ENCODE measurements around the gene TPRG1. TPM values are rescaled to one million over a fixed set of nuclear protein-coding genes. Genes with fewer than 3 reads are reported as not detected.
A peak's percentile ranks its signal among the peaks of the same experiment; 100 is the strongest.

The TPRG1 gene
- polyA plus RNA-seq, 12 donors, result 1.9 to 4.3 (median 2.9) TPM; not detected in 2

DNA sequence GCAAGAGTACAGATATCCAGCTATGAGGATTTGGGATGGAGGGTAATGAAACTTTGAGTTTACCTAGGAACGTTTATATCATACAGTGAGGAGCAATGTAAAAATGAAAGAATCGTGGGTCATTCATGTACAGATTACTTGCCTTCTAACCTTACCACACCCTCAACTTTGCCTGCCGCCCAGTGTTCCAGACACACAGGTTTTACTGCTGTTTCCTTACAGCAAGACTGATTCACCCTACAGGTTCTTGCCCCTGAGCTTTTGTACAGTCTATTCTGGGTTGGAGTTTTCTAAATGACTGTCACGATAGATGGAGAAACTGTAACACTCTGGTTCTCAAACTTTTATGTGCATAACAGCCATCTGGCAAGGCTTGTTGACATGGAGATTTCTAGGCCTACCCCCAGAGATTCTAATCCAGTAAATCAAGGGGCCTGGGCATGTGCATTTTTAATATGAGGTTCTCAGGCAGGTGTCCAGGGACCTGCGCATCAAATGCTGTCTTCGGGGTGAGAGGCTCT is 6.6 kb upstream of the TPRG1 start:
- no peak for DNase-seq

DNA sequence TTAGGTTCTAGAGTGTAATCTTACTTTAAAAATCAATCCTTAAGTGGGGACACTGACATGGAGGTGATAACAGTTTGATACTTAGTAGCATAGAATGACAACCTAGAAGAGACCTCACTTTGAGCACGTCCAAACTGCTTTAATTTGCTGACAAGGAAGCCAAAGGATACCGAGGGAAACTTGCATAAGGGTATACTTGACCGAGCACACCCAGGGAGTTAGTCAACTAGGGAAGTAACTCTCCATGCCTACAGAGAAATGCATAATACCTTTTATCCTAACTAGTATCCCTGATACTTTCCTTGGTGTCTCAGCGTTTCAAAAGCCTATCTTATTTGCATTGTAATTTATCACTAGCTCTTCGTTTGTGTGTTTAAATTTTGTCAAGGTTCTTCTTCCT is 5.5 kb upstream of the TPRG1 start:
- no peak for DNase-seq

DNA sequence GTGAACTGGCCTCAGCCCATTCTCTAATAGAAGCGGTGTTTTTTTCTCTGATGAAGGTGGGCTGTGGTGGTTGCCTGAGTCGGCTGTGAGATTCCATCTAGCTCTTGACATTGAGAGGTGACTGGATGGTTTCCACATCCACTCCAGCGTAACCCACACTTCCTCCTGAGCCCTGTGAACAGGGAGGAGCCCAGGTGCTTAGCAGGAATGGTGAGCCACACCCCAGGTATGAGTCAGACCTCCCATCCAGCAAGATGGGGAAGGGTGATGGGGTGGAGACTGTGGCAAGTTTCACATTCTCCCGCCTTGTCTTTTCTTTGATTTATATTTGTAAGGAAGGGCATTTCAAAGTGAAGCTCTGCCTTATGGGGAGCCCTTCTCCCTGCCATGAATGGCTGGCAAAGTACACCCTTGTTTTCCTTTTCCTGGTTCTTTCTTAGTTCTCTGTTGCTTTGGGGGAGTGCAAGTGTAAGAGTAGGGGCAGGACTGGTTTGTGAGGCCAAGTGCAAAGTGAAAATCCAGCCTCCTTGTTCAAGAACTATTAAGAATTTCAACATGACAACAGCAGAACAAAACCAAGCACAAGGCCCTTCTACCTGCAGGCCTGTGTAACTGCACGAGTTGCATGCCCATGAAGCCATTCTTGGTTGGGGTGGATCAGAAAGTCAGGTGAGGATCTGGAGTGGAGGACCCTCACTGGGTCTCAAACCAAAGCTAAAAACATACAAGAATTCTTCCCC is 4.6 kb upstream of the TPRG1 start:
- DNase-seq, result no peak

DNA sequence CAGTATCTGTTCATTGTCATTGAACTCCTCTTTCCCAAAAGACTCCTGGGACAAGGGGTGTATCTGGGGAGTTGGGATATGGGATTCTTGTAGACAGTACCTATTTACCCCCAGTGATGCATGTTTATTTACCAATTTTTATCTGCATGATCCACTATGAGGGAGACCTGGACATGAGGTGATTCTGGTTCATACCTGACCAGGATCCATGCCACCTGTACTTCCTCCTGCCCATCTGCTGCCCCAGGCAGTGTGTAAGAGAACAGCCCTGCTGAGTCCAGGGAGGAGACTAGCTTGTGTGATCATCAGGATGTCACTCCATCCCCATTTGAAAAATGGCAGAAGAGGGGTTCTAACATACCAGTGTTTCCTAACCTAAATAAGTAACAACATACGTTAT is 3.1 kb upstream of the TPRG1 start:
- no peak for DNase-seq

DNA sequence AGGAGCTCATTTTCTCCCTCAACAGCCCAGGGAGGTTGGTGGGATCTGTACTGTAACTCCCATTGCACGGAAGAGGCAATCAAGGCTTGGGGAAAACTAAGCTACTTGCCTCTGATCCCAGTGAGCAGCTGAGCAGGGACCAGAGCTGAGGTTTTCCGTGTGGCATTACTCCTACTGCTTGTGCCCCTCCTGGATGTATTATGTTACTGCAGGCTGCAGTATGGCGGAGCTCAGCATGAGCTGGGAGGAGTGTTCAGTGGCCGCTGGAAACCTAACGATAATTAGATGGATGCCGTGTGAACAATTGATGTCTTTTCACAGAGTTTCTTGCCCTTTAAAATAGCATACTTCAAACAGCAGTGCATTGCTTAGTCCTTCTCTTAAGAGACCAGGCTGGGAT is 2.0 kb upstream of the TPRG1 start:
- DNase-seq, result no peak

DNA sequence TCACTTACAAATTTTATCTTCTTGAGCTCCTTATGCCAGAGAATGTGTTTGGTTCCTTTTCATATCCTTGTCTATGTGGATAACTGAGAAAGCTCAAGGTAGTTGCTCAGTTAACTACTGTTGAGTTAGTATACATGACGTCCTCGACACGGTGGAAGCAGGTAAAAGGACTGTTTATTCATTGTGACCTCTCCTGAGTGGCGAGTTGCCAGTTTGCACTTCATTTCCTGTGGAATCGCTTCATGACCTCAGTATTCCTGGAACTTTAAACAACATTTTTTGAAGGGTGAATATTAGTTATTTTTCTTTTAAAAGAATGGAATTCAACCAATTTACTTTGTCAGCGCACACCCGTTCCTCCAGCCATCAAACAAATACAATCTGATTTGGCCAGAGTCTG is 1.2 kb upstream of the TPRG1 start:
- DNase-seq, result no peak

DNA sequence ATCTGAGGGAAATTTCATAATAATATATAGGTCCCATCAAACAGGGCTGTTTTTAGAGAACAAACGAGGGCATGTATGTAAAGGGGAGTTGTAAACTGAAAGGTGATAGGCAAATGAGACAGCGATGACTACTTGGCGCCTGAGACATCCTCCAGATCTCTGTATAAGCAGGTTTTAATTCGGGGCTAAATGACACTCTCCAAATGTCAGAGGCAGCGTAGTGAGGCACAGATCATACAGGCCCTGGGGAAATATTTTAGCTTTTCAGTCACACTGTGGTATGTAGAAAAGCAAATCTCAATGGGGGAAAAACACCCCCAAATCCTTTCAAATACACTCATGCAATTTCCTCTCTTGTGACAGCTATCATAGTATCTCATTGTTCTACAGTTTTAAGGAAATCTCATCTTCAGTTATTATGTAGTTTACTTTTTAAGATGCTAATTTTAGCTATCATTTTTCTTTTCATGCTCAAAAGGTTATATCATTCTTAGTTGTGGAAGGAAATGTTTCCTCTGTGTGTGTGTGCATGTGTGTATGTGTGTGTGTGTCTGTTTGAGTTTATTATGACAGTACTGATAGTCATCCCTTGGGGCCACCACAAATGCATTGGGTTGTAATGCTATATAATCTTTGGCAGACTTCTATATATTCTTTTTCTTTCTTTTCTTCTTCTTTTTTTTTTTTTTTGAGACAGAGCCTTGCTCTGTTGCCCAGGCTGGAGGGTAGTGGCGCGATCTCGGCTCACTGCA is 1.1 kb downstream of the TPRG1 start:
- no peak for DNase-seq

DNA sequence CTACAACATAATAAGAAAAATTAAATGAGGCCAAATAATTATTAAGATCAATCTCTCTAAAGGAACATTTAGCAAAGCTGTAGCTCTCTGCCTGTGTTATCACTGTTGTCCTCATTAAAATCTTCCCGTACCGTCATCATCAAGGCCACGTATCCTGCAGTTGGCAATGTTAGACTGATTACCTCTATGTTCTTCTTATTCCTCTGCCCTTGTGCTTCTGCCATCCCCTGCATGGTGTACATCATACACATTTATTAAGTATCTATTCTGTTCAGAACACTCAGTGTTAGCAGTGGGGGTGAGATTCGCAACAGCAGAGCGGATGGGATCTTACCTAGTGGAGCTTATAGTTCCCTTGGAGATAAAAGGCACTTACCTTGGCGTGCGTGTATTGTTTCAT is 12.8 kb downstream of the TPRG1 start:
- DNase-seq, result no peak

DNA sequence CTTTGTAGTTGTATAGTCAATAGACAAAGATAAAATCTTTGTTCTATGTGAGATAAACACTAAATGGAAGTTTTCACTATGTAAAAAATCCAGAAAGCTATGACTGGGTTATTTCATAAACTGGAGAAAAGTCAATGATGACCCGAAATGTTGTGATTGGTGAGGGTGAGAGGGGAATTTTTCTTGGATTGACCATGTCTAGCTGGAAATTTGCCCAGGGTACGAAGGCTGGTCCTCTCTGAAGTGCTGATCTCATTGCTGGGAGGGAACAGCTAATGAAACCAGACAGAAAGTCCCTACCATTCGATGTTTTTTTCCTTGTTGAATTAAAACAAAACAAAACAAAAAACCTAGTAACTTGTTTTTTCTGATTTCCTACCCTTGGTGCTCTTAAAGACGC is 14.3 kb downstream of the TPRG1 start:
- peak; percentile 41 for DNase-seq

DNA sequence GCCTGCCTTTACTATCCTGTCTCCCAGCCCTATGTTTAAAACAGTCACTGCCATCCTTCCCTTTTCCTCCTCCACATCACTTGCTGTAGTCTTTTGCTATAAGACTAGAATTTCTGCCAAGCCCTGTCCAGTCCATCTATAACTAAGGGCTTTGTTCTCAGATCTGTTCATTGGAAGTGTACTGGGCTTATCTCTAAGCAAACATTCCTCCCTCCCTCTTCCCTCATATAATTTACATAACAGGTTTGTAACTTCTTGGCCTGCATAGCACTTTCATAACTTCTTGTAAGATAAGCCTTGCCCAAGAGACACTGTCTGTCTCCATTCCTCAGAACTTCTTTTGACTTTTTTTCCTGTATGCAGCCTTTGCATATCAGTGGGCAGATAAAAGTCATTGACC is 16.7 kb downstream of the TPRG1 start:
- no peak for DNase-seq

DNA sequence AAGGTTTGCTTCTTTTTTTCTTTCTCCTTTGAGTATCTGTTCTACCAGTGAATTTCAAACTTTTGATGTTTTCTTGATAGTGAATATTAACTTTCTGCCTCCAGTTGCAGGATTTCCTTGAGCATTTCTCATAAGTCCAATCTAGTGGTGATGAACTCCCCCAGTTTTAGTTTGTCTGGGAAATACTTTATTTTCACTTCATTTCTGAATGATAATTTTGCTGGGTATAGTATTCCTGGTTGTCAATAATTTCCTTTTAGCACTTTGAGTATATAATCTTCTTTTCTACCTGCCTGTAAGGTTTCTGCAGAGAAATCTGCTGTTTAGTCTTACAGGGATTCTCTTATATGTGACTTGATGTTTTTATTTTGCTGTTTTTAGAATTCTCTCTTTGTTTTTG is 21.0 kb downstream of the TPRG1 start:
- DNase-seq, result no peak

DNA sequence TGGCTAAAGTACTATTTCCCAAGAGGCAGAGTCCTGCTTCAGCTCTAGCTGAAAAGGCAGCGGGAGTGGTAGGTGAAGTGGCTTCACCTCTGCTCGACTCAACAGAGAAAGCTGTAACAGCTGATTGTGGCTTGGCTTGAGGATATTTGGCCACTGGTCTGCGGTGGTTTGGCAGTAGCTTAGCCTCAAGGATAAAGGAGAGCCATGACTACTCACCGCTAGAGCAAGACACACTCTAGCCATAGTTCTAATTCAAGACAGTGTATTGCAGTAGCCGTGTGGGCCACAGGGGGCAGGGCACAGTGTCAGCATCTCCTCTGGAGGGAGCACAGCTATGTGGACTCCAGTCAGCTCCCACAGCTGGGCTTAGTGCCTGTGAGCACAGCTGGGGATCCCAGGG is 23.5 kb downstream of the TPRG1 start:
- no peak for DNase-seq

DNA sequence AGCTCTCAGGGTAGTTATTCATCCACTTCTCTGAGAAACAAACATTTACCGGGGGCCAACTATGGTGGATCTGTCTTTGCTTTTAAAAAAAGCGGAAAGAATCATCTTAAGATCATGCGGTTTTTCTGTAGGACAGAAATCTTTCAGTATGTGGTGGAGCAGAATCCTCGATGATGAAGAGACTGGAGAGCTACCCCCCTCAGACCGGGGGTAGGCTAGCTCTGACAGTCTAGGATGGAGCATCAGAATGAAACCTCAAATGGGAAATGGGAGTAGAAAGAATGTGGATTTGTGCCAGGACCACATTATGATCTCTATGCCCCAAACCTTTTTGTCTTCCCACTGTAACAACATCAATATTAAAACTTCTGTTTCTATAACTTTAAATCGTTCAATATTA is 30.3 kb downstream of the TPRG1 start:
- no peak for DNase-seq

DNA sequence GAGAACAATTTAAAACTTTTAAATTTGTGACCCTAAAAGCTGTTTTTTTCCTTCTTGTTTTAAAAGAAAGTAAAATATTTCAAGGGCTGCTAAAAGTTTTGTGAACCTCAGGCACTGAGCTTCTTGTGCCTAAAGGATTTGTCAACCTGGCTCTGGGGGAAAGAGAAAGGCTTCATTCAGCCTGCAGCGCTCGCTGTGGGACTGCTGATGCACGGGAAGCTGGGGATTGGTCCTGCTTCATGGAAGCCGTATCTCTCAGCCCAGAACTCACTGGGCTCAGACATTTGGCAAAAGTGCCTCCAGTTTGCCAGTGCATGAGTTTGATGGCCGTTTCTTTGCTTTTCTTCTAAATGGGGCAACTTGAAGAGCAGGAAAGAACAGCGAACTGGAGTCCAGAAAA is 30.8 kb downstream of the TPRG1 start:
- DNase-seq, result no peak

DNA sequence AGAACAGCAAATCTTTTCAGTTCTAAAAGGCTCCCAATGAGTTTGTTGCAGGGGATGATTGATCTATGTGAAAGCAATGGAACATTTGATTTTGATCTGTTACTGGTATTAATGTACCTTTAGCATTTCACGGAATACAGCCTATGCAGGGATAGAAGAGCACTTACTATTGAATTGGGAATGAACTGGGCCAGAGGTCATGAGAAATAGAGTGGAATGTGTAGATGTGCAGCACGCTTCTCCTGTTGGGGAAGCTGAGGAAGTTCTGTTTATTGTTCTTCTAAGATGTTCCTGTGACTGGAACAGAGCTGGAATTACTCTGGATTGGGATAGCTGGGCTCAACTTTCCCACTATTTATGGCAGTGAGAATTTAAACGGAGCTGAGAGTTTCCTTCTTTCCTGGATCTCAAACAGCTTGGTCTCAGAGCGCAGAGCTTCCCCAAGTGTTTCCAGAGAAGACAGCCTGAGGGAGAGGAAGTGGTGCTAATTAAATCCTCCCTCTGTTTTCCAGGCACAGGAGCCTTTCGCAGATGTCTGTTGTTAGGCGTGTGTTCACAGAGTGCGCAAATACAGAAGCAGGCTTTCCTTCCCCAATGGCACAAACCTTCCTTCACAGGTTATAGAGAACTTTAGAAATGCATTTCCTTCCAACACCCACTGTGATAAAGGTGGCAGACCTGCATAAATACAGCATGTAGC is 32.5 kb downstream of the TPRG1 start:
- peak; percentile 9 for DNase-seq

DNA sequence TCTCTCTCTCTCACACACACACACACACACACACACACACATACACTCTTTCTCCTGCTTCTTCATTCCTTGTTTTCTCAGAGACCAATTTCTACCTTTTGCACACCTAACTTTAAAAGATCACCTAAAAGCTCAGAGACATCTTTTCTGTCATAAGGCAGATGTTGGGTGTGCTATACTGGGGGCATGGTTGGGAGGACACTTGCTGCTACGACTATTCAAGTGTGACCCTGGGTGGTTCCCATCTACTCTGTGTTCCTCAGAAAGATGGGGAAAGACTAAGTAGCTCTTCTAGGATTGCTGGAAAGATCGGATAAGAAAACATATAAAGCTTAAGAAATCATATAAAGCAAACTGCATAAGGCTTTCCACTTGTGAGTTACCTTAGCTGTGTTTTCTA is 33.2 kb downstream of the TPRG1 start:
- no peak for DNase-seq

DNA sequence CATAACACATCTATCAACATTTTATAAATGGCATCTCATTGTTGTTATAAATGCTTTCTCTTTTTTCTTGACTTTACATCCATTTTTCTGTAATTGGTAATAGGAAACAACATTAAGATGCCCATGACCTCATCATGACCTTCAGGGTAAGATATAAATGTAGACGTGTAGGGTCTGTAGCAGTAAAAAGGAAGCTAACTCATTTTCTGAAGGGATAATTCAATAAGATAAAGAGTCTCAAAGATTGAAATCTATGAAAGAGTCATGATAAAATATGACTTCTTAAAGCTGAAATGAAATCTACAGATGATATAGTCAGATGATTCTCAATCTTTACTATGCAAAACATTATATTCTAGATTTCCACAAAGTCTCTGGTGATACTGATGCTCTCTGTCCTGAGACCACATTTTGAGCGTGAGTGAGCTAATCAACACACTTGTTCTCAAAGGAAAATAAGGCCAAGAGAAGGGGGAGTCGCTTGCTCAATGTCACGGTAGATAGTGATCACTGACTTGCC is 38.5 kb downstream of the TPRG1 start:
- no peak for DNase-seq

DNA sequence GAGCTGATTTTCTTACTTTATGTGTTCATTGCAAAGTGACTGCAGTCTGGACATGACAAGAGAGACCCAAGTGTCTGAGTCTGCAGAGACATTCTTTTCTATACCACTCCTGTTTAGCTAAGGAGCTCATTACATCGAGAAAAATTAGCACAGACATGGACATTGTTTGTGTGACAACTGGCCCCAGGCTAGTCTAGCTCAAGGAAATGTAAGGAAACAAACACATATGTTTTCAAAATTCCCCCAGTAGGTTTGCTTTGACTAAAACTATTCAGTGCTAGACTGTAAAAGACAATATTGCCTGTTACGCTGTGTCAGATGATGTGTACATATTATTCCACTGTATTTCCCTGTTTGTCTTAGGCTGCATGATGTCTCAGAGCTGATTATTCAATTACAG is 40.9 kb downstream of the TPRG1 start:
- DNase-seq, result no peak

DNA sequence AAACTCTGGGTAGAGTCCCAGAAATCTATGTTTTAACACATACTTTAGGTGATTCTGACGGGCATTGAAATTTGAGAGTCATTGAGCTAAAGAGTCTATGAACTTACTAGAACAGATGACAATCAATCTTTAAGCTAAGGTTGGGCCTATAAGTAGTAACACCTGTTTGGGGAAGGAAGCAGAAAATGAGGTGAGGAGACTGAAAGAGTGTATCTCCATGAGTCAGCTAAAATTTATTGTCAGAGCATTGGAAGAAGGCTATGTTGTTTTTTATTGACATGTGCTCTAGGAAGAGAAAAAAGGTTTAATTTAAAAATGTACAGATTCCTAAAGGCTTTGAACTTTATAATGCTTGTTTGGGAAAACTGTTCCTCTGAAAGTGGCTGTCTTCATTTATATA is 42.9 kb downstream of the TPRG1 start:
- no peak for DNase-seq

DNA sequence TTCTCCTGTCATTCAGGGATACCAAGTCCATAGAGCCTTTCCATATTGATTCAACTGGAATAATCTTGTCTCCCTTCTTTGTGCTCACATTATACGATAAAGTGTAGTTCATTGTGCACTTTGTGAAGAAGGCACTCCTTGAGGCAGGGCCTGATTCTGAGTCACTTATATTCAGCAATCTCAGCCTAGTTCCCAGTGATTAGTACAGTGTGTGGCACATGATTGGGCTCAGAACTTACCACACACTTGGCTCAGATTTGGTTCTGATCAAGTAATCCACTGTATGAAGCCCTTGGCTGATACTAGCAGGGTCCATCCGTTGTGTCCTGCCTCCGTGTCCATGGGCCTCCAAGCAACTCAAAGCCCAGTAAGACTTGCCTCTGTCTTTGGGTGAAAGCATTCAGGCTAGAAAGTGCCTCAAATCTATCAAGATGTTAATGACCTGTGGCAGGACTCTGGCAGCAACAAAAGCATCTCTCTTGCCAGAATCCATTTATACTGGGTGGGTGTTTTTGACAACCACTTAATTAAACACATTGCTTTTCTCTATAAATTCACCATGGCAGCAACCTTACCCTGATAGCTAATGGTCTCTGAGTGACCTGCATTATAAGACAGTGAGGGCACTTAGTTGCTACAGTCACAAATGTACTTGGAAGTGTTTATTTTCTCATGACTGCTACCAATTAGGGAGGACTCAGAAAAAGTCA is 51.3 kb downstream of the TPRG1 start:
- no peak for DNase-seq

DNA sequence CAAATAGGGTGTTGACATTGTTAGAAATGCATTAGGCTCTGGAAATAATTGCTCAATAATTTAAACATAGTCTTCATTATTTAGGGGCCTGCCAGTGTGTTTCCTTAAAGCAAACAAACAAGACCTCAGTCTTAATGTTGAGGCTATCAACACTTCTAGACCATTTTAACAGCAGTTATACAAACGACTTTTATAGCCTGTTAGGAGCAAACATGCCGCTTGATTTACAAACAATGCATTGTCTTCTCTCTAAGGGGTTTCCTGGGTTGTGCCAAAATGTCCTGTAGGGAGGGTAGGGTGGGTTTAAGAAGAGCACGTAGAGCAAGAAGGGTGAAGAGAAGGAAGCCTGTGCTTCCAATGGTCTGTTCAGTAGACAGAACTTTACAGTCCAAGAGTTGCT is 53.7 kb downstream of the TPRG1 start:
- no peak for DNase-seq

DNA sequence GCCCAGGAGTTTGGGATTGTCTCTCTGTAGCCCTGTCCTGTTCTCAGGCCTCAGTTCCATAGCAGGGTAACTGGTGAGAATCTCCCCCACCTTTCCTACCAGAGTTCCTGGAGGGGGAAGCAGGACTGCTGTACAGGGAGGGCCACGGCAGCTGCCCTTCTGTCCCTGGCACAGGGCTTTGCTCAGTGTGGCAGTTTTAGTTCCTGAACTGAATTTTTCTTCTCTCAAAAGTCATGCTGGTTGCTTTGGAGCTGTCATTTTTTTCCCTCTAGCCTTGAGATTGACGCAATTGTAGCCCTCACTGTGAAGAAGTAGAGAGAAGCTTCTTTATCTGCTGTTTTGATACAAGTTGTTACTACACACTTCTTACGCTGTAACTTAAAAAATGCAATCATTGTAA is 55.5 kb downstream of the TPRG1 start:
- no peak for DNase-seq
